Measurements from ENCODE around the gene ADAMTSL2.

DNA sequence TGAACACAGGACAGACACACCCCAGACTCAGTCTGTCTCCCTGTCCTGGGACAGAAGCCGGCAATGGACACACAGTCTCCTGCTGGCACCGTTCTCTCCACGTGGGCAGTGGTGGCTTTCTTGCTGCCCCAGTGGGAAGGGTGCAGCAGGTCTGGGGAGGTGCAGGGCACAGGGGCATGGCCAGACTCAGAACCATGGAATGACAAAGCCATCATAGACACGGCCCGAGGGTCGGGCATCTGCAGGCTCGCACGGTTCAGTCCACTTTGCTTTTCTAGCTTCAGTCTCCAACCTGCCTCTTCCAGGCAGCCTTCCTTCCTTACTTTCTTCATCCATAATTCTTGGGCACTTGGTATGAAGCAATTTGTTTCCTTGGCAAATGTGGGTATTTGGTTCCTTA lies 26.5 kb upstream of the ADAMTSL2 start:
- TF ChIP-seq CTCF (IDR thresholded peaks at IDR 0.05): no peak
- TF ChIP-seq POLR2AphosphoS5 (IDR thresholded peaks at IDR 0.05): no peak
